GM18508 (cell line): Measurements from ENCODE around the gene PRDM10.

Source experiments
- ATAC-seq: cut with Tn5 transposase; IDR thresholded peaks from one replicate; pipeline ENCODE4 v1.9.1; 2021; ENCODE audit warnings: moderate number of reproducible peaks; ENCODE audit not compliant: insufficient read depth, unreplicated experiment

PRDM10 gene

GRCh38 chr11:129950101-129951091 is 52.2 kb downstream of the PRDM10 start:
- no peak for ATAC-seq

- no peak for ATAC-seq
Observed at GRCh38 chr11:129948926-129949466, 53.6 kb downstream of the PRDM10 start.

GRCh38 chr11:129947474-129947873 is 55.2 kb downstream of the PRDM10 start:
- ATAC-seq, result no peak

GRCh38 chr11:129946965-129947364 is 55.7 kb downstream of the PRDM10 start:
- ATAC-seq, result no peak

- no peak for ATAC-seq
Observed at GRCh38 chr11:129946256-129946655, 56.4 kb downstream of the PRDM10 start.

GRCh38 chr11:129945373-129945772 is 57.3 kb downstream of the PRDM10 start:
- ATAC-seq, result no peak

GRCh38 chr11:129944696-129945095 is 57.9 kb downstream of the PRDM10 start:
- no peak for ATAC-seq

- no peak for ATAC-seq
Observed at GRCh38 chr11:129943036-129943435, 59.6 kb downstream of the PRDM10 start.

GRCh38 chr11:129939510-129939909 is 63.1 kb downstream of the PRDM10 start:
- no peak for ATAC-seq

GRCh38 chr11:129938764-129939163 is 63.9 kb downstream of the PRDM10 start:
- ATAC-seq, result no peak

- ATAC-seq, result no peak
Observed at GRCh38 chr11:129937592-129938238, 64.9 kb downstream of the PRDM10 start.

- ATAC-seq, result no peak
Observed at GRCh38 chr11:129935723-129936122, 66.9 kb downstream of the PRDM10 start.

GRCh38 chr11:129933891-129934290 is 68.7 kb downstream of the PRDM10 start:
- no peak for ATAC-seq

- ATAC-seq, result no peak
Observed at GRCh38 chr11:129933262-129933661, 69.4 kb downstream of the PRDM10 start.

GRCh38 chr11:129932381-129933067 is 70.1 kb downstream of the PRDM10 start:
- no peak for ATAC-seq

GRCh38 chr11:129930743-129931142 is 71.9 kb downstream of the PRDM10 start:
- no peak for ATAC-seq

- no peak for ATAC-seq
Observed at GRCh38 chr11:129930296-129930695, 72.3 kb downstream of the PRDM10 start.

GRCh38 chr11:129929721-129930120 is 72.9 kb downstream of the PRDM10 start:
- ATAC-seq, result no peak

GRCh38 chr11:129928923-129929692 is 73.5 kb downstream of the PRDM10 start:
- no peak for ATAC-seq

GRCh38 chr11:129922674-129923073 is 80.0 kb downstream of the PRDM10 start:
- ATAC-seq, result no peak
